ENCODE data around the gene CDKN2A.

CDKN2A gene

DNA sequence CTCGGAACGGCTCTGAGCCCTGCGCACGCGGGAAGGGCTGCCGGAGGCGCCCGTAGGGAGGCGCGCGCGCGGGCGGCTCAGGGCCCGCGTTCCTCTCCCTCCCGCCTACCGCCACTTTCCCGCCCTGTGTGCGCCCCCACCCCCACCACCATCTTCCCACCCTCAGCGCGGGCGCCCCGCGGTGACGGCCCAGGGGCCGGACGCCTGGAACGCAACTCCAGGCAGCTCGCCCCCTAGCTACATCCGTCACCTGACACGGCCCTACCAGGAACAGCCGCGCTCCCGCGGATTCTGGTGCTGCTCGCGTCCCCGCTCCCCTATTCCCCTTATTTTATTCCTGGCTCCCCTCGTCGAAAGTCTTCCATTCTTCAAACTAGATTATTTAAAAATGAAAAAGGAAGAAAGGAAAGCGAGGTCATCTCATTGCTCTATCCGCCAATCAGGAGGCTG lies 389 bp upstream of the CDKN2A start, which contains the start of gene CDKN2B-AS1:
Gene CDKN2B-AS1, plus strand, starts transcription at position 236 of the 450 bp plus-strand sequence.
- in situ Hi-C loops (cut with HindIII; ENCODE audit: low sequenced_read_pairs) = no loop called here
- TF ChIP-seq, protein P1, sequence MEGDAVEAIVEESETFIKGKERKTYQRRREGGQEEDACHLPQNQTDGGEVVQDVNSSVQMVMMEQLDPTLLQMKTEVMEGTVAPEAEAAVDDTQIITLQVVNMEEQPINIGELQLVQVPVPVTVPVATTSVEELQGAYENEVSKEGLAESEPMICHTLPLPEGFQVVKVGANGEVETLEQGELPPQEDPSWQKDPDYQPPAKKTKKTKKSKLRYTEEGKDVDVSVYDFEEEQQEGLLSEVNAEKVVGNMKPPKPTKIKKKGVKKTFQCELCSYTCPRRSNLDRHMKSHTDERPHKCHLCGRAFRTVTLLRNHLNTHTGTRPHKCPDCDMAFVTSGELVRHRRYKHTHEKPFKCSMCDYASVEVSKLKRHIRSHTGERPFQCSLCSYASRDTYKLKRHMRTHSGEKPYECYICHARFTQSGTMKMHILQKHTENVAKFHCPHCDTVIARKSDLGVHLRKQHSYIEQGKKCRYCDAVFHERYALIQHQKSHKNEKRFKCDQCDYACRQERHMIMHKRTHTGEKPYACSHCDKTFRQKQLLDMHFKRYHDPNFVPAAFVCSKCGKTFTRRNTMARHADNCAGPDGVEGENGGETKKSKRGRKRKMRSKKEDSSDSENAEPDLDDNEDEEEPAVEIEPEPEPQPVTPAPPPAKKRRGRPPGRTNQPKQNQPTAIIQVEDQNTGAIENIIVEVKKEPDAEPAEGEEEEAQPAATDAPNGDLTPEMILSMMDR (IDR thresholded peaks at IDR 0.05; ENCODE audit: low read depth, low read length, missing control alignments) = no peak
- DNase-seq (ENCODE audit: low read depth) = no peak
- peak within 1 kb of the TSS; percentile 78 for H3K4me3 ChIP-seq (ENCODE audit: low read depth, low read length)

DNA sequence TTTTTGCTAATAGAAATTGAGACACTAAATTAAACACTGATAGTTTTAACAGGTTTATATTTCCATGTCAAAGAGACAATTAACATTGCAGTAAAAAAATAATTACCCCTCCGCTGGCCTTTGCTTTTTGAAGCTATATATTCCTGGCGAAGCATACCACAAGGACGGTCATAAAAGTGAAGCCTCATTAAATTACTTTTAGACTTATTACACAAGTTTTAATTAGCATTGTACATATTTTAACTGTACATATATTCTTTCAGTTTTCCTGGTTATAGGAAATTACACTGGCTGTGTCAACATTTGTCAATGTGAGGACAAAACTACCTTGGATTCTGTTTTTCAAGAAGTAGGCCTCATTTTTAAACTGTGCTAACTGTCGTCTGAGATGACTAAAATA lies 1.2 kb downstream of the CDKN2A start:
- no peak for DNase-seq (ENCODE audit: low read depth)

DNA sequence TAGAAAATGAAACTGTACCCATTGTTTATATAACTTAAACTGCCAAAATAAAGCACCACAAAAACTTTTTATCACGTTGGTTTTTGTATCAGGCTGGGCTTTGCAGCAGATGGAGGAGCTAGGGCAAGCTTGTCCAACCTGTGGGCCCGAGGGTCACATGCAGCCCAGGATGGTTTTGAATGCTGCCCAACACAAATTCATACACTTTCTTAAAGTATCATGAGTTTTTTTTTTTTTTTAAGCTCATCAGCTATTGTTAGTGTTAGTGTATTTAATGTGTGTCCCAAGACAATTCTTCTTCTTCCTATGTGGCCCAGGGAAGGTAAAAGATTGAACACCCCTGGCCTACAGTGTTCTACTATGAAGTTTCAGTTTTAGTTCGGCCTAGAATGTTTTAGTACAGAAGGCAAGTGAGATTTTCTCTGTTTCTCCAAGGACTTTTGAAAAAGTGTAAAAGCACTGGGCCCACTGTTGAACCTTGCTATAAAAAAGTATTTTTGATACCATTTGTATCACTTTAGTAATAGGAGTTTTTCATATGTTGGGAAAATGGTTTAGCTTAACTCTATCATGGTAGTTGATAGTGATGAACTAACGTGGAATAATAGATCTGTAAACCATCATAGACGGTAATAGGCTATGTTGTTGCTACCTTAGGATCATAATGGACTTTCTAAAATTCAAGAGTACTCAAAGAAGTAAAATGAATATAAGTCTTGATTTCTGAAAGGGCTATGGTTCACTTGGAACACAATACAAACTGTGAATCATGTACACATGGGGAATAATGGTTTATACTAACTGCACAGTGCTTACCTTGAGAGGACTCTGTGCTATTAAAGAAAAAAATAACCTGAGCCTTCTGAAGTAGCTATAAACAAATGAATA lies 2.9 kb downstream of the CDKN2A start:
- TF ChIP-seq, protein P1 (IDR thresholded peaks at IDR 0.05; ENCODE audit: low read depth, low read length, missing control alignments) = no peak
- no peak for DNase-seq (ENCODE audit: low read depth)
- in situ Hi-C loops (cut with HindIII; ENCODE audit: low sequenced_read_pairs) = no loop called here
- no peak overlapping the region for H3K4me3 ChIP-seq (ENCODE audit: low read depth, low read length)

More for the DNA sequence above, 1.2 kb downstream of the CDKN2A start:
- in situ Hi-C loops (cut with HindIII; ENCODE audit: low sequenced_read_pairs) = no loop called here
- H3K4me3 ChIP-seq (ENCODE audit: low read depth, low read length) = peak overlapping the region; percentile 78
- TF ChIP-seq, protein P1 (IDR thresholded peaks at IDR 0.05; ENCODE audit: low read depth, low read length, missing control alignments) = no peak

DNA sequence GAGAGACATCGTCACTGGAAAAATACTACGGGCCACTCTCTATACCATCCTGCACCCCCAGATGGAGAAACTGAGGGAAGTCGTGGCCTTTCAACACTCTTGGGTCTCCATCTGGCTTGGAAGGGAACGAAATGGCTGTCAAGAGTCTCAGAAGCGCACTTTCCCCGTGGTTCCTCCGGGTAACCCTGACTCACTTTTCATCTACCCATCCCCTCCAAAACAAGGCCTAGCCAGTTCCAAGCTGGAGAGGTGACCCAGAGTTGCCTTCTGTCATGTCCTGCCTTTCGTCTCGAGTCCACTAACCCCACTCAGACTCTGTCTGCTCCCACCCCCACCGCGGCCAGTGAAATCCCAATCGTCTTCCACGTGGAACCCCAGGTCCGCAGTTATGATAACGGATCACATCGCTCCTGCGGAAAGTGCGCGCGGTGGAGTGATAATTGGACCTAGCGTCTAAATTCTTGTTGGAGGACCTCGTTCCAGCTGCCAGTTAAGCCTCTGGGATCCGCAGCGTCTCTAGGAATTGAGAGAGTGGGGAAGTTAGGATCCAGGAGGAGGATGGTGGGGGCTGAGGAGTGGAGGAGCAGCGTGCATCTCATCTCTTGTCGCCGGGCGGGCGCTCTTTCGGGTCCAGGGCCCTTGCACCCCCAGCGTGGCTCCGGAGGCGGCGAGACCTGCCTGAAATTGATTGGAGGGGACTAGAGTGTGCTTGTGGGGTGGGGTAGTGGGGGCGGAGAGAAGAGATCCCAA lies 4.6 kb downstream of the CDKN2A start:
- H3K4me3 ChIP-seq (ENCODE audit: low read depth, low read length) = no peak overlapping the region

DNA sequence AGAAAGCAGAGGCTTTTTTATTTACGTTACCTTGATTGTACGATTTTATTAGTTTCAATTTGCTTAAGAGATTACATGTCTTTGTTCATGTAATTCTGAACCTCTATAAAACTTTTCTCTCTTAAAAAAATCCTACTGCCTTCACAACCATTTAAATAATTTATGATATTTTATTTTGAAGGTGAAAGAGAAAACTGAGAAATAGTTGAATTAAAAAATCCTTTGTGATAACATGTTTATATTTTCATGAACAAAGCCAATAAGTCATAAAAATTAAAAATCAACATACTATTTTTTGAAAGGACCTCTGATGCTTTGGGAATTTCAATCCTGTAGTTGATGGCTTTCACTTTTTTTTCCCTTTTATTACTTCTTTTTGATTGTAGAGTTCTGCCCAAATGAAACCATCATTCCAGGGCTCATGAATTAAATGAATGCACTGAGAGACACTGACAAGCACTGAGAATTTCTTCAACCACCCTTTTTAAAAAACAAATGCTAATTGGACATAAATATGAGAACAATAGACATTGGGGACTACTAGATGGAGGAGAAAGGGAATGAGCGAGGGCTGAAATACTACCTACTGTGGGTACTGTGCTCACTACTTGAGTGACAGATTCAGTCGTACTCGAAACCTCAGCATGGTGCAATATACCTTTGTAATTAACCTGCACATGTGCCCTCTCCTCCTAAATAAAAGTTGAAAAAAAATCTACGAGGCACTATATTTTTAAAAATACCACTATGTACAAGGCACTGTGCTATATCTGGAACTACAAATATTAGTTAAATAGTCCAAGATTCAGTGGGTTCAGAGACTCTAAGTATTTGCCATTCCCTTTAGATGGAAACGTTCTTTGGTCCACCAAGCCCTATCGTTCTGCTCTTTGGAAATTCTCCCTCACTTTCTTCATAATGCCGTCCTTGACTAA lies 5.9 kb downstream of the CDKN2A start:
- in situ Hi-C loops (cut with HindIII; ENCODE audit: low sequenced_read_pairs) = no loop called here
- DNase-seq (ENCODE audit: low read depth) = no peak
- no peak overlapping the region for H3K4me3 ChIP-seq (ENCODE audit: low read depth, low read length)
- TF ChIP-seq, protein P1 (IDR thresholded peaks at IDR 0.05; ENCODE audit: low read depth, low read length, missing control alignments) = no peak

More for the DNA sequence above, 4.6 kb downstream of the CDKN2A start:
- TF ChIP-seq, protein P1 (IDR thresholded peaks at IDR 0.05; ENCODE audit: low read depth, low read length, missing control alignments) = no peak
- in situ Hi-C loops (cut with HindIII; ENCODE audit: low sequenced_read_pairs) = no loop called here
- DNase-seq (ENCODE audit: low read depth) = no peak
